GM21825 (cell line): ENCODE measurements around the gene LPAR2.
"Not testable (repeated sequence)": the region's sequence is repeated elsewhere in the genome, so short reads cannot be mapped to it uniquely, and the experiment has no call there.

Experiments used
- ATAC-seq: cut with Tn5 transposase; IDR thresholded peaks from one replicate; pipeline ENCODE4 v1.9.1; 2021; ENCODE audit warnings: mild to moderate bottlenecking, moderate library complexity; ENCODE audit not compliant: unreplicated experiment

The LPAR2 gene

DNA sequence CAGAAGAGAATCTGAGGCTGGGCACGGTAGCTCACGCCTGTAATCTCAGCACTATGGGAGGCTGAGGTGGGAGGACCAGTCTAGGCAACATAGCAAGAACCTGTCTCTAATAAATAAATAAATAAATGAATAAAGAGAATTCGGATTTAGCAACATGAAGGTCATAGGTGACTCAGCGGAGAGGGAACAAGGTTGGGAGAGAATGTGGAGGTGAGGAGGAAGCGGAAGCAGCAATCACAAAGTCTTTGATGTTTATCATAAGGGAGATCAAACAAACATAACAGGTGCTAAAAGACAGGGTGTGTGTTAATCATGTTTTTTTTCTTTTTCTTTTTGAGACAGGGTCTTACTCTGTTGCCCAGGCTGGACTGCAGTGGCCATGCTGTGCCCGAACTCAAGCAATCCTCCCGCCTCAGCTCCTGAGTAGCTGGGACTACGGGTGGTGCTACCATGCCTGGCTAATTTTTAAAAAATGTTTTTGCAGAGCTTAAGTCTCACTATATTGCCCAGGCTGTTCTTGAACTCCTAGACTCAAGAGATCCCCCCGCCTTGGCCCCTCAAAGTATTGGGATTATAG is 25.8 kb downstream of the LPAR2 start:
- ATAC-seq = no peak

DNA sequence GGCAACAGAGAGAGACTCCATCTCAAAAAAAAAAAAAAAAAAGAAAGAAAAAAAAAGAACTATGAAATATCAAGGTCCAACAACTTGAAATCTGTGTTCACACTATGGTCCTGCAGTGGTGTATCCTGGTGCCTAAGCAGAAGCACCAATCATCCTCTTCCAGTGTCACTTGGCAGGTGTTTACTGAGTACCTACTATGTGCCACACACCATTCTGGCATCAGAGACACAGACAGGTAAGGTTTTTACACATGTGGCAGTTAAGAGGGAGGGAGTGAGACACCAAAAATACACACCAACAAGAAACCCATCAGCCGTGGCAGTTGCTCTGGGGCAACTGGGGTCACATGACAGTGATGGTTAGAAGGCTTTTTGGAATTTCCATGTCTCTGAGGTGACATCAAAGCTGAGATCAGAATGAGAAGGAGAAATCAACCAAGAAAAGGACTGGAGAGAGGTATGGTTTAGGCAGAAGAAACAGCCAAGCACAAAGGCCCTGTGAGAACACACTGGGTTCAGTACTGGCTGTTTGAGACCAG is 27.2 kb downstream of the LPAR2 start:
- no peak for ATAC-seq

GRCh38 chr19:19598728-19599451 is 29.1 kb downstream of the LPAR2 start:
- not testable (repeated sequence) for ATAC-seq

DNA sequence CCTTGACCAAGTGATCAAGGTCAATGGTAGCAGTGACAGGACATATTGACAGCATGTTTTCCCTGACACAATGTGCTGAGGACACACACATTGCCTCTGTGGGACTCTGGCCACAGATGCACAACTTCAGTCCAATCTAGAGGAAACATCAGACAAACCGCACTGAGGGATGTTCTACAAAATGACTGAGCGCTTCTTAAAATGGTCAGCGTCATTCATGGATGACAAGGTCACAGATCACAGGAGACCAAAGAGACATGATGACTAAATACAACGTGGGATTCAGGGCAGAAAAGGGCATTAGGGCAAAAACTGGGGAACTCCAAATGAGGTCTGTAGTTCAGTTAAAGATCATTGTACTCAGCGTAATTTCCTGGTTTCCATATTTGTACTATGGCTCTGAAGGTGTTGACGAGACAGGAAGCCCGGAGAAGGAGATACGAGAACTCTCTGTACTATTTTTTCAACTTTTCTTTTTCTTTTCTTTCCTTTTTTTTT is 30.2 kb downstream of the LPAR2 start:
- ATAC-seq = peak; percentile 77

GRCh38 chr19:19595171-19595701 is 32.8 kb downstream of the LPAR2 start:
- no peak for ATAC-seq

DNA sequence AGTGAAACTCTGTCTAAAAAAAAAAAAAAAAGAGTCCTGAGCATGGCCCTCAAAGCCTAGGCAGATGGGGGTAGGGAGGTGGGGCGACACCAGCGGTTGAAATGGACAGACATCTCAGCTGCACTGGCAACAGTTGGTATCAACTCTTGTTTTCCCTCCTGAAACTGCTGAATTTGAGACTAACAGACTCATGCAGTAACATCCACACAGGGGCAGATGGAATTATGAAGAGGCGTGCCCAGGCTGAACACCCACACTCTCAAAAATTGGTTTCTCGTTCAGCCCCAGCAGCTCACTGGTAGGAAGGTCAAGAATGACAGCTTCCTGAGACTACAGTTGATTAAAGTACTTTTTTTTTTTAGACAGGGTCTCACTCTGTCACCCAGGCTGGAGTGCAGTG is 33.6 kb downstream of the LPAR2 start:
- ATAC-seq = no peak

DNA sequence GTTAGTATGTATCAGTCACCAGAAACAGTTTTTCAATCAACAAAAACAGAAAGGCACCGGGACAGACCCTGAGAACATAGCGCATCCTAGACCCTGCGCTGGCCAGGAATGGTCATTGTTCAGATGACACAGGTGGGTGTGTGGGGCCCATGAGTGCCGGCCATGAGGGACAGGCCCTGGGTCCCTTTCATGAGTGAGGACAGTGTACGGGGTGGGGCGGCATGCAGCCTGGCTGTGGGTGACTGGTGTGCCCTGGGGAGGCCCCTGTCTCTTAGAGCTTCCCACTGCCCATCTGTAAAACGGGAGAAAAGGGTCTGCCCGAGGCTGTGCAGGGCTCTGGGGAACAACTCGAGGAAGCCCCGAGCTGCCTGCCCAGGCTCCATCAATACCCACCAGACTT is 35.3 kb downstream of the LPAR2 start:
- no peak for ATAC-seq

GRCh38 chr19:19591133-19591825 is 36.7 kb downstream of the LPAR2 start:
- no peak for ATAC-seq

GRCh38 chr19:19588546-19588945 is 39.5 kb downstream of the LPAR2 start:
- ATAC-seq = no peak

GRCh38 chr19:19587771-19588170 is 40.2 kb downstream of the LPAR2 start:
- ATAC-seq = no peak

DNA sequence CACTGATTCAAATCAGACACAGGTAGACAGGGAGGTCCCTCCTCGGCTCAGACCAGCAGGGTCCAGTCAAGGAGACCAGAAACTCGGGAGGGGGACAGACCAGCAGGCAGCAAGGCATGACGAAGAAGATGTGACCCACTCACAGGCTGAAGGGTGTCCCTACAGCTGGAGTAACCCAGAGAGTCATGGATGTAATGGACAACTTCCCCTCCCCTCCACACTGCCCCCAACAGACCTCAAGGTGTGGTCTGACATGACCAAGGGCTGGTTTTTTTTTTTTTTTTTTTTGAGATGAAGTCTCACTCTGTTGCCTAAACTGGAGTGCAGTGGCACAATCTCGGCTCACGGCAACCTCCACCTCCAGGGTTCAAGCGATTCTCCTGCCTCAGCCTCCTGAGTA is 43.7 kb downstream of the LPAR2 start:
- ATAC-seq = no peak

GRCh38 chr19:19582471-19582870 is 45.5 kb downstream of the LPAR2 start:
- ATAC-seq = no peak

- no peak for ATAC-seq
Observed at GRCh38 chr19:19581391-19581790, 46.6 kb downstream of the LPAR2 start.

GRCh38 chr19:19580418-19580817 is 47.6 kb downstream of the LPAR2 start:
- no peak for ATAC-seq

DNA sequence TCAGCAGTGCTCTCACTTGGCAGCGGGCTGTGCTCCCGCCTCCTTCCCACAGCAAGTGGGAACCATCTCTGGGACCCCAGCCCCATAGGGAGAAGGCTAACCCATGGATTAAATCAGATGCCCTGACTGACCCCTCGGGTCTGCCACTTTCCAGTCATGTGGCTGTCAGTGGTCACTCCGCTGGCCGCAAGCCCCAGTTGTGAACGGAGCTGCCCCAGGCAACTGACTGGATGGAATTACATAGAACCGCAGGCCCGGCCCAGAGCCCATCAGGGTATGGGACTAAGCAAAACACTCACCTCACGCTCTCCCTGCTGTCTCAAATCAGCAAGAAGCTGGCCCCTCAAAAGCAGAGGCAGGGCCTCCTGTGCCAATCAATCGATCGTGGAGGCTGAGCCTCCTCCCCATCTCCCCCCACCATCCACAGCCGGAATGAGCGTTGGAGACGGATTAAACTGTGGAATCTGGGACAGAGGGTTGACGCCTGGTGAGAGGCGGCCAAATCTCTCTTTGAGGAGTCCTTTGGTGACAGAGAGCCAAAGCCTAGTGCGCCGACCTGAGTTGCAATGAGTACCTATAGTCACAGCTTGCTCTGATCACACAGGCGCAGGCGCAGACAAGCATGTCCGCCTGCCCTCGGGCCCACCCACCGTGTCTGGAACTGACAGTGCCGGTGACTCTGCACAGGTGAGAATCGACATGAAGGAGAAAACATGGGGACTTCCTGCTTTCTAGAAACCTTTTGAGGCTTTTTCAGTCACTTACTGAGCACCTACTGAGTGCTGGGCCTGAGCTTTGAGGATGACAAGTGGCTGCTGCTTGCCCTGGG is 48.3 kb downstream of the LPAR2 start:
- no peak for ATAC-seq

- no peak for ATAC-seq
Observed at GRCh38 chr19:19578252-19578651, 49.8 kb downstream of the LPAR2 start.

GRCh38 chr19:19575411-19575810 is 52.6 kb downstream of the LPAR2 start:
- ATAC-seq = no peak
